Suprapubic skin (tissue), 4 donors: ENCODE measurements around the gene MED17.

Experiments used
- EP300 ChIP-seq: sonication (generic); formaldehyde crosslinking; IDR thresholded peaks from one replicate; pipeline ENCODE4 v1.6.1; 2017; ENCODE audit warnings: antibody characterized with exemption
- POLR2A ChIP-seq, 2 donors: fragments of 450-650 bp; IDR thresholded peaks; one replicate each; pipeline ENCODE4 v1.6.1; 2017; ENCODE audit warnings: antibody characterized with exemption in 2 of 2, mild to moderate bottlenecking in 2 of 2, moderate library complexity in 2 of 2
- POLR2AphosphoS5 ChIP-seq, 3 donors: sonication (generic); formaldehyde crosslinking; IDR thresholded peaks; one replicate each; pipeline ENCODE4 v1.6.1; 2017; ENCODE audit warnings: antibody characterized with exemption in 3 of 3
- TF ChIP-seq, protein P1 (sequence below), 2 donors: fragments of 200-600 bp in 1 of 2; fragments of 450-650 bp in 1 of 2; sonication (generic) in 1 of 2; IDR thresholded peaks; one replicate each; pipeline ENCODE4 v1.5.1; 2016 to 2019; ENCODE audit warnings: antibody characterized with exemption in 2 of 2, mild to moderate bottlenecking in 1 of 2, moderate library complexity in 1 of 2

DNA sequence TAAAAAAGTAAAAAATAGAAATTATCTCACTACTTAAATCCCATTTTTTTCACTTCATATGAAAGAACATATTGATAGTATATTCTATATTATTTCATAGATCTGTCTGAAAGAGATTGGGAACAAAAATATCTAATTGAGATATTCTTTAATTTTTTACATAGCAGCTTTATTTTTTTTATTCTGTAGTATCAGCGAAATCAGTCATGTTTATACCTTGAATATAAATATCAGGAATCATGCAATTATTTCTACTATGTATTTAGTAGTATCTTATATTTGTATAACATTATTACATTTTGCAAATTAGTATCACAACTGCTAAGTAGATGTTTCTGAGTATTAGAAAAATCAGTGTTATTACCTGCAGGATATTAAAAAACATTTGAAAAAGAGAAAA lies 22.2 kb upstream of the MED17 start:
- TF ChIP-seq, protein P1, sequence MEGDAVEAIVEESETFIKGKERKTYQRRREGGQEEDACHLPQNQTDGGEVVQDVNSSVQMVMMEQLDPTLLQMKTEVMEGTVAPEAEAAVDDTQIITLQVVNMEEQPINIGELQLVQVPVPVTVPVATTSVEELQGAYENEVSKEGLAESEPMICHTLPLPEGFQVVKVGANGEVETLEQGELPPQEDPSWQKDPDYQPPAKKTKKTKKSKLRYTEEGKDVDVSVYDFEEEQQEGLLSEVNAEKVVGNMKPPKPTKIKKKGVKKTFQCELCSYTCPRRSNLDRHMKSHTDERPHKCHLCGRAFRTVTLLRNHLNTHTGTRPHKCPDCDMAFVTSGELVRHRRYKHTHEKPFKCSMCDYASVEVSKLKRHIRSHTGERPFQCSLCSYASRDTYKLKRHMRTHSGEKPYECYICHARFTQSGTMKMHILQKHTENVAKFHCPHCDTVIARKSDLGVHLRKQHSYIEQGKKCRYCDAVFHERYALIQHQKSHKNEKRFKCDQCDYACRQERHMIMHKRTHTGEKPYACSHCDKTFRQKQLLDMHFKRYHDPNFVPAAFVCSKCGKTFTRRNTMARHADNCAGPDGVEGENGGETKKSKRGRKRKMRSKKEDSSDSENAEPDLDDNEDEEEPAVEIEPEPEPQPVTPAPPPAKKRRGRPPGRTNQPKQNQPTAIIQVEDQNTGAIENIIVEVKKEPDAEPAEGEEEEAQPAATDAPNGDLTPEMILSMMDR (IDR thresholded peaks at IDR 0.05): no peak
- TF ChIP-seq POLR2A (IDR thresholded peaks at IDR 0.05) (no peak), POLR2AphosphoS5 (IDR thresholded peaks at IDR 0.05) (no peak), EP300 (no peak)
